IMR-90 (cell line): ENCODE measurements around the gene BSDC1.
A peak's percentile ranks its signal among the peaks of the same experiment; 100 is the strongest.

Source experiments
- BHLHE40 ChIP-seq: fragments of 150-350 bp; IDR thresholded peaks from 2 replicates; pipeline ENCODE4 v1.6.1; 2016; ENCODE audit warnings: mild to moderate bottlenecking, low read depth, low read length
- CEBPB ChIP-seq: IDR thresholded peaks from 2 replicates; pipeline ENCODE4 v1.6.1; 2012; ENCODE audit warnings: low read depth, low read length, improper control_type of control experiment
- MAFK ChIP-seq: IDR thresholded peaks from 2 replicates; pipeline ENCODE4 v1.6.1; 2012; ENCODE audit warnings: low read depth, low read length, improper control_type of control experiment
- POLR2A ChIP-seq: IDR thresholded peaks from 2 replicates; pipeline ENCODE4 v1.6.1; 2012; ENCODE audit warnings: mild to moderate bottlenecking, low read depth, low read length
- RAD21 ChIP-seq: IDR thresholded peaks from 2 replicates; pipeline ENCODE4 v1.6.1; 2012; ENCODE audit warnings: low read length, improper control_type of control experiment
- RCOR1 ChIP-seq: IDR thresholded peaks from 2 replicates; pipeline ENCODE4 v1.6.1; 2012; ENCODE audit warnings: mild to moderate bottlenecking, low read length, improper control_type of control experiment; ENCODE audit not compliant: insufficient replicate concordance
- RFX5 ChIP-seq: IDR thresholded peaks from 2 replicates; pipeline ENCODE4 v1.8.0; 2012; ENCODE audit warnings: low read depth, mild to moderate bottlenecking, low read length, moderate library complexity
- SMC3 ChIP-seq: fragments of 150-350 bp; IDR thresholded peaks from 2 replicates; pipeline ENCODE4 v1.6.1; 2016; ENCODE audit warnings: low read depth, mild to moderate bottlenecking, antibody characterized with exemption, low read length, moderate library complexity
- TF ChIP-seq, protein P1 (sequence below): conservative IDR thresholded peaks from 2 replicates; pipeline ENCODE4 v1.5.1; 2012; ENCODE audit warnings: mild to moderate bottlenecking, low read depth, low read length, improper control_type of control experiment
- TF ChIP-seq, protein P2 (sequence below): fragments of 150-350 bp; IDR thresholded peaks from 2 replicates; pipeline ENCODE4 v1.6.1; 2016; ENCODE audit warnings: low read depth, mild to moderate bottlenecking, low read length, moderate library complexity, borderline replicate concordance

DNA sequence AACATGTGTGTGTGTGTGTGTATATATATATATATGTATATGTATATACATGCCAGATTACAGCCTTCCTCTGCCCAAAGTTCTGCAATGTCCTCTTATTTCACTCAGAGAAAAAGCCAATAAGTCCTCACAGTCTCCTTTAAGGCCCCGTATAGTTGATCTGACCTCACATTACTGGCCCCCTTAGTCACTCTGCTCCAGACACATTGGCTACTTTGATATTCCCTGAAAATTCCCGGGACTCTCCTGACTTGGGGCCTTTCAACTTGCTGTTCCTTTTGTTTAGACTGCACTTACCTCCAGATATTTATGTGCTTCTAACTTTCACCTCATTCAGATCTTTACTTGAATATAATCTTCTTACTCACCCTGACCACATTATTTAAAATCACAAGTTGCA, 4.2 kb upstream of the BSDC1 start:
- TF ChIP-seq POLR2A: no peak
- TF ChIP-seq, protein P1, sequence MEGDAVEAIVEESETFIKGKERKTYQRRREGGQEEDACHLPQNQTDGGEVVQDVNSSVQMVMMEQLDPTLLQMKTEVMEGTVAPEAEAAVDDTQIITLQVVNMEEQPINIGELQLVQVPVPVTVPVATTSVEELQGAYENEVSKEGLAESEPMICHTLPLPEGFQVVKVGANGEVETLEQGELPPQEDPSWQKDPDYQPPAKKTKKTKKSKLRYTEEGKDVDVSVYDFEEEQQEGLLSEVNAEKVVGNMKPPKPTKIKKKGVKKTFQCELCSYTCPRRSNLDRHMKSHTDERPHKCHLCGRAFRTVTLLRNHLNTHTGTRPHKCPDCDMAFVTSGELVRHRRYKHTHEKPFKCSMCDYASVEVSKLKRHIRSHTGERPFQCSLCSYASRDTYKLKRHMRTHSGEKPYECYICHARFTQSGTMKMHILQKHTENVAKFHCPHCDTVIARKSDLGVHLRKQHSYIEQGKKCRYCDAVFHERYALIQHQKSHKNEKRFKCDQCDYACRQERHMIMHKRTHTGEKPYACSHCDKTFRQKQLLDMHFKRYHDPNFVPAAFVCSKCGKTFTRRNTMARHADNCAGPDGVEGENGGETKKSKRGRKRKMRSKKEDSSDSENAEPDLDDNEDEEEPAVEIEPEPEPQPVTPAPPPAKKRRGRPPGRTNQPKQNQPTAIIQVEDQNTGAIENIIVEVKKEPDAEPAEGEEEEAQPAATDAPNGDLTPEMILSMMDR: no peak
- no peak for TF ChIP-seq SMC3
- no peak for TF ChIP-seq MAFK
- no peak for TF ChIP-seq RAD21
- TF ChIP-seq RCOR1: no peak
- TF ChIP-seq CEBPB: peak; percentile 62; the same call in 1 of the 2 replicates
- TF ChIP-seq, protein P2, sequence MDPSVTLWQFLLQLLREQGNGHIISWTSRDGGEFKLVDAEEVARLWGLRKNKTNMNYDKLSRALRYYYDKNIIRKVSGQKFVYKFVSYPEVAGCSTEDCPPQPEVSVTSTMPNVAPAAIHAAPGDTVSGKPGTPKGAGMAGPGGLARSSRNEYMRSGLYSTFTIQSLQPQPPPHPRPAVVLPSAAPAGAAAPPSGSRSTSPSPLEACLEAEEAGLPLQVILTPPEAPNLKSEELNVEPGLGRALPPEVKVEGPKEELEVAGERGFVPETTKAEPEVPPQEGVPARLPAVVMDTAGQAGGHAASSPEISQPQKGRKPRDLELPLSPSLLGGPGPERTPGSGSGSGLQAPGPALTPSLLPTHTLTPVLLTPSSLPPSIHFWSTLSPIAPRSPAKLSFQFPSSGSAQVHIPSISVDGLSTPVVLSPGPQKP: no peak
- no peak for TF ChIP-seq RFX5
- no peak for TF ChIP-seq BHLHE40
